HG02678 (cell line): Measurements from ENCODE around the gene PRR5.

Experiments used
- ATAC-seq: cut with Tn5 transposase; IDR thresholded peaks from one replicate; pipeline ENCODE4 v1.9.1; 2021; ENCODE audit warnings: mild to moderate bottlenecking, moderate library complexity; ENCODE audit not compliant: unreplicated experiment

Gene PRR5

GRCh38 chr22:44711690-44712555, 9.9 kb downstream of the PRR5 start:
- ATAC-seq = no peak

- no peak for ATAC-seq
Measured at GRCh38 chr22:44712962-44713361, 11.0 kb downstream of the PRR5 start.

GRCh38 chr22:44714703-44715350, 12.8 kb downstream of the PRR5 start:
- no peak for ATAC-seq

- ATAC-seq = peak; percentile 47
Measured at GRCh38 chr22:44718418-44718817, 16.4 kb downstream of the PRR5 start.

- ATAC-seq = no peak
Measured at GRCh38 chr22:44719586-44720368, 17.8 kb downstream of the PRR5 start.

GRCh38 chr22:44721213-44721612, 19.2 kb downstream of the PRR5 start:
- no peak for ATAC-seq

GRCh38 chr22:44722611-44723010, 20.6 kb downstream of the PRR5 start:
- no peak for ATAC-seq

GRCh38 chr22:44723801-44724200, 21.8 kb downstream of the PRR5 start:
- ATAC-seq = no peak

GRCh38 chr22:44724416-44724815, 22.4 kb downstream of the PRR5 start:
- no peak for ATAC-seq

GRCh38 chr22:44724859-44725258, 22.9 kb downstream of the PRR5 start:
- no peak for ATAC-seq

- ATAC-seq = no peak
Measured at GRCh38 chr22:44726439-44726838, 24.4 kb downstream of the PRR5 start.

- ATAC-seq = no peak
Measured at GRCh38 chr22:44727148-44727547, 25.1 kb downstream of the PRR5 start.

GRCh38 chr22:44727709-44728108, 25.7 kb downstream of the PRR5 start:
- ATAC-seq = no peak

- ATAC-seq = no peak
Measured at GRCh38 chr22:44728761-44729324, 26.8 kb downstream of the PRR5 start.

- ATAC-seq = no peak
Measured at GRCh38 chr22:44729391-44730021, 27.5 kb downstream of the PRR5 start.

GRCh38 chr22:44730022-44730393, 28.0 kb downstream of the PRR5 start:
- ATAC-seq = no peak

GRCh38 chr22:44730490-44731356, 28.7 kb downstream of the PRR5 start:
- ATAC-seq = no peak

- no peak for ATAC-seq
Measured at GRCh38 chr22:44731357-44731970, 29.5 kb downstream of the PRR5 start.

- ATAC-seq = no peak
Measured at GRCh38 chr22:44732017-44732561, 30.1 kb downstream of the PRR5 start.
